ENCODE measurements around the gene ST6GAL2. TPM values are rescaled to one million over a fixed set of nuclear protein-coding genes. Genes with fewer than 3 reads are reported as not detected.
A peak's percentile ranks its signal among the peaks of the same experiment; 100 is the strongest.

The ST6GAL2 gene
- total RNA-seq, 6 donors from 2014 or later, result under 0.01 to 2.9 (median 1.4) TPM

DNA sequence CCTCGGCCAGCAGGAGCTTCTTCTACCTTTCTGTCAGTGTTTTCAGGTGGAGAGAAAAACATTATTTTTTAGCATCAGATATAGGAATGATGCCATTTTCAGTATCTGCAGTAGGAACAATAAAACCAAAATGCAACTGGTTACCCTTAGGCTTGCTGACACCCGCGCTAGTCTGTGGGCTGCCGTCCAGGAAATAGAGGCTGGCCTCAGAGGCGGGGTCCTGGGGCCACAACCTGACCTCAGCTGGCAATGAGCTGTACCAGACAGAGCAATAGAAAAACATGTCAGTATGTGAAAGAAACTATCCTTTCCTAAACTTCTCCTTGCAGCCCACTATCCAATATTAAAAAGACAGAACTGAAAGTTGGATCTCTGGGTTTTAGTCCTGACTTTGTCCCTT, 4.6 kb upstream of the ST6GAL2 start:
- TF ChIP-seq, protein P1, sequence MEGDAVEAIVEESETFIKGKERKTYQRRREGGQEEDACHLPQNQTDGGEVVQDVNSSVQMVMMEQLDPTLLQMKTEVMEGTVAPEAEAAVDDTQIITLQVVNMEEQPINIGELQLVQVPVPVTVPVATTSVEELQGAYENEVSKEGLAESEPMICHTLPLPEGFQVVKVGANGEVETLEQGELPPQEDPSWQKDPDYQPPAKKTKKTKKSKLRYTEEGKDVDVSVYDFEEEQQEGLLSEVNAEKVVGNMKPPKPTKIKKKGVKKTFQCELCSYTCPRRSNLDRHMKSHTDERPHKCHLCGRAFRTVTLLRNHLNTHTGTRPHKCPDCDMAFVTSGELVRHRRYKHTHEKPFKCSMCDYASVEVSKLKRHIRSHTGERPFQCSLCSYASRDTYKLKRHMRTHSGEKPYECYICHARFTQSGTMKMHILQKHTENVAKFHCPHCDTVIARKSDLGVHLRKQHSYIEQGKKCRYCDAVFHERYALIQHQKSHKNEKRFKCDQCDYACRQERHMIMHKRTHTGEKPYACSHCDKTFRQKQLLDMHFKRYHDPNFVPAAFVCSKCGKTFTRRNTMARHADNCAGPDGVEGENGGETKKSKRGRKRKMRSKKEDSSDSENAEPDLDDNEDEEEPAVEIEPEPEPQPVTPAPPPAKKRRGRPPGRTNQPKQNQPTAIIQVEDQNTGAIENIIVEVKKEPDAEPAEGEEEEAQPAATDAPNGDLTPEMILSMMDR (IDR thresholded peaks at IDR 0.05), result no peak
- TF ChIP-seq POLR2A (IDR thresholded peaks at IDR 0.05) (no peak), POLR2AphosphoS5 (IDR thresholded peaks at IDR 0.05) (no peak), EP300 (IDR thresholded peaks at IDR 0.05) (no peak)
- peaks cover 0 to 18% (median 10%) of the 10 kb centered on the region in 4 donors for H3K27me3 ChIP-seq
- H3K27ac ChIP-seq, result no peak overlapping the region
- 25 to 33% methylated on average over 5 of the region's 5 CpGs for WGBS, 2 donors
- peaks cover 5 to 22% (median 11%) of the 10 kb centered on the region in 4 donors for H3K4me1 ChIP-seq
- peak in 1 of 2 donors; percentile 12 for DNase-seq
- H3K9me3 ChIP-seq, result no peaks in the 10 kb centered on the region
- H3K36me3 ChIP-seq, result no peaks in the 10 kb centered on the region
- no peak for ATAC-seq (ENCODE audit: low FRiP score in 2 of 2)
- H3K4me3 ChIP-seq, result no peak overlapping the region

DNA sequence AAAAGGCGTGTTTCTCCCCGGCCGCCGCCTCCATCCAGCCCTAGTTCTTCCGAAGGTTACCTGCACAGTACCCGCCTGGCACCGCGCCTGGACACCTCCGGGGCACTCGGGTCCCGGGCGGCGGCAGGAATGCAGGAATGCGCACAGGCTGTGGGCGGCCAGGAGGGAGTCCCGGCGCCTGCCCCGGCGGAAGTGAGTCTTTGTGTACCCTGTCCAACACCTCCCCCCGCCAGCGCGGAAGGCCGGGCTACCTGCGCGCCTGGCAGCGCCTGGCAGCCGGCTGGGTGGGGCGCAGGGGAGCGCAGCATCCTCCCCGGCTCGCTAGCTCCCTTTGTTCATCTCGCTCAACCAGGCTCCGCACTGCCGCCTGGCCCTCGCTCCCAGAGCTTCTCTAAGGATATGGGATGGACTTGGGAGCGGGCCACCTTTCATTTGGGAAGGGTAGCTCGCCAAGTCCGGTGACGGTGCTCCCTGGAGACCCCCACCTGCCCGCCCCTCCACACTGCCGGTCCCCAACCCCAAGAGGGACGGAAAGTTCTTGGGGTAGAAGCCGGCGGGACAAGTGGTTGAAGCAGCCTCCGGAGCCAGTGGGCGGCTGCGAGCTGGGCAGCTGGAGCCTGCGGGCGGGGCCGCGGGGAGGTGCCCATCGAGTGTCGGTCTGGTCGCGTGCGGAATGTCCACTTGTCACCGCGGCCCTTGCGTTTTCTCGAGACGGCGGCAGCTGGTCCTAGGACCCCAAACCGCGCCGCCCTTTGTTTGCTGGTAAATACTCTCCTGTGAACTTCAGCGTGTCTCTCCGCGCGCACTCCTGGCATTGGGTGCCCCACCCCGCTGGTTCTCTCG, 1.2 kb upstream of the ST6GAL2 start:
- DNase-seq, result peak in 1 of 2 donors; percentile 88
- TF ChIP-seq POLR2A (IDR thresholded peaks at IDR 0.05) (no peak), POLR2AphosphoS5 (IDR thresholded peaks at IDR 0.05) (no peak), EP300 (IDR thresholded peaks at IDR 0.05) (no peak)
- TF ChIP-seq, protein P1 (IDR thresholded peaks at IDR 0.05), result no peak
- Histone ChIP-seq H3K36me3 (no peaks in the 10 kb centered on the region), H3K27ac (peak overlapping the region in 1 of 4 donors; percentile 53), H3K4me1 (peaks cover 5 to 25% (median 11%) of the 10 kb centered on the region in 4 donors), H3K27me3 (peaks cover 0 to 20% (median 10%) of the 10 kb centered on the region in 4 donors), H3K9me3 (no peaks in the 10 kb centered on the region), H3K4me3 (peak overlapping the region in 3 of 4 donors; percentile 38 to 52 (median 45))
- peak; percentile 58 to 69 for ATAC-seq (ENCODE audit: low FRiP score in 2 of 2)
- whole genome bisulfite sequencing, 2 donors, result 0 to 4% methylated on average over 4 to 59 of the region's 71 CpGs

DNA sequence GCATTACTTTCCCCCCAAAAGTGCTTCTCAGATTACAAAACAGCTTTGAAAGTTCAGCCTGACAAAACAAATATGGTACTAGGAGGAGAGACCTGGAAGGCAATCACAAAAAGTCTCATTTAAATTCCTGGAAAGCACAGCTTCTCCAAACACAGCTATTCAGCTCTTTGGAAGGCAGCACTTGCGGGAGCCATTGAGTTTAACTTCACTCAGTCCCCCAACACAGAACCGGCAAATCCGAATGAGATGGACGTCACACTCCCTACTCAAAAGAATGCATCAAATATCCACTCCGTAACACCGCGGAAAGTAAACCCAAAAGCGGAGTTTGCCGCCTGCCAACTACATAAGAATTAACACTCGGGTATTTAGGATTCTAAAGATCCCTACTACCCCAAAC, 638 bp downstream of the ST6GAL2 start:
- no peak for TF ChIP-seq EP300 (IDR thresholded peaks at IDR 0.05)
- TF ChIP-seq, protein P1 (IDR thresholded peaks at IDR 0.05), result no peak
- TF ChIP-seq POLR2AphosphoS5 (IDR thresholded peaks at IDR 0.05), result no peak
- no peak for TF ChIP-seq POLR2A (IDR thresholded peaks at IDR 0.05)
- H3K4me1 ChIP-seq, result peaks cover 5 to 25% (median 11%) of the 10 kb centered on the region in 4 donors
- H3K27ac ChIP-seq, result no peak overlapping the region
- WGBS, 2 donors, result 1 to 2% methylated on average over 9 to 10 of the region's 10 CpGs
- H3K36me3 ChIP-seq, result no peaks in the 10 kb centered on the region
- peaks cover 0 to 20% (median 10%) of the 10 kb centered on the region in 4 donors for H3K27me3 ChIP-seq
- no peak for ATAC-seq (ENCODE audit: low FRiP score in 2 of 2)
- DNase-seq, result no peak
- H3K4me3 ChIP-seq, result peak overlapping the region in 2 of 4 donors; percentile 45 to 52
- H3K9me3 ChIP-seq, result no peaks in the 10 kb centered on the region

DNA sequence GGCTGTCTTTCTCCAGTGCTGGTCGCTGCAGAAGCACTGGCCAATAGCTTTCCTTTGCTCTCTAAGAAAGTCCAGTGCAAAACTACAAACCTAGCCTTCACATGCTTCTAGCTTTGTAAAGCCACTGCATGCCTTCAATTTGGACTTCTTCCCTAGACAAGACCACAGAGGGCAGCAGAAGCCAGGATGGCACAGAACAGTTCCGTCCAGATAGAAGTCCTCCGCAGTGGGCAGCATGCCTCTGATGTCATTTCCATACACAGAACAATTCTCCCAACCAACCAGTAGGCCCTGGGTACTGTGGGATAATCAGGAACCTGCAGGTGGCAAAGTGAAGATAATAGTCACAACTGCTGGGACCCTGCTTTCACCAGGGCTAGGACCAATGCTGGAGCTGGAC, 3.3 kb downstream of the ST6GAL2 start:
- WGBS, 2 donors, result 69 to 73% methylated on average over 1 to 3 of the region's 3 CpGs
- no peak for DNase-seq
- peaks cover 0 to 20% (median 10%) of the 10 kb centered on the region in 4 donors for H3K27me3 ChIP-seq
- H3K27ac ChIP-seq, result no peak overlapping the region
- no peaks in the 10 kb centered on the region for H3K36me3 ChIP-seq
- no peak for ATAC-seq (ENCODE audit: low FRiP score in 2 of 2)
- H3K4me1 ChIP-seq, result peaks cover 5 to 23% (median 11%) of the 10 kb centered on the region in 4 donors
- no peak overlapping the region for H3K4me3 ChIP-seq
- TF ChIP-seq POLR2A (IDR thresholded peaks at IDR 0.05) (no peak), EP300 (IDR thresholded peaks at IDR 0.05) (no peak), POLR2AphosphoS5 (IDR thresholded peaks at IDR 0.05) (no peak)
- TF ChIP-seq, protein P1 (IDR thresholded peaks at IDR 0.05), result no peak
- H3K9me3 ChIP-seq, result no peaks in the 10 kb centered on the region
